ENCODE results near the gene MAX. TPM values are rescaled to one million over a fixed set of nuclear protein-coding genes. Genes with fewer than 3 reads are reported as not detected.

Gene MAX
- total RNA-seq, 1 experiment from 2014 or later, result 41.4 TPM

GRCh38 chr14:65075628-65076325, 26.5 kb downstream of the MAX start:
- Histone ChIP-seq H3K27ac (ENCODE audit: low read length) (no peak overlapping the region), H3K36me3 (ENCODE audit: control insufficient read depth, insufficient read depth, low read length) (no peaks in the 10 kb centered on the region; the same call in 1 of the 2 replicates), H3K4me3 (ENCODE audit: low read depth in 2 of 2, low read length in 2 of 2) (no peak overlapping the region), H3K27me3 (ENCODE audit: control insufficient read depth, insufficient read depth, low read length) (no peaks in the 10 kb centered on the region), H3K9me3 (ENCODE audit: control insufficient read depth, insufficient read depth, low read depth, low read length) (no peaks in the 10 kb centered on the region), H3K4me1 (ENCODE audit: control insufficient read depth, insufficient read depth, low read length) (no peaks in the 10 kb centered on the region)
- intact Hi-C loops (cut with micrococcal nuclease; ENCODE audit: unreplicated experiment), result no loop called here
- POLR2A ChIA-PET, result no interaction called here
- in situ Hi-C loops (cut with HindIII; ENCODE audit: low pct_unique_long_range_greater_than_20kb, low sequenced_read_pairs), result no loop called here
- no peak for DNase-seq (ENCODE audit: low read depth, low spot score)
- no peak for ATAC-seq
- CTCF ChIA-PET, result interaction anchor here (0.7 kb wide), 1 partner anchor 16 kb away, joined by 4 read pairs; no protein-coding TSS in a partner anchor
- TF ChIP-seq, protein P1, sequence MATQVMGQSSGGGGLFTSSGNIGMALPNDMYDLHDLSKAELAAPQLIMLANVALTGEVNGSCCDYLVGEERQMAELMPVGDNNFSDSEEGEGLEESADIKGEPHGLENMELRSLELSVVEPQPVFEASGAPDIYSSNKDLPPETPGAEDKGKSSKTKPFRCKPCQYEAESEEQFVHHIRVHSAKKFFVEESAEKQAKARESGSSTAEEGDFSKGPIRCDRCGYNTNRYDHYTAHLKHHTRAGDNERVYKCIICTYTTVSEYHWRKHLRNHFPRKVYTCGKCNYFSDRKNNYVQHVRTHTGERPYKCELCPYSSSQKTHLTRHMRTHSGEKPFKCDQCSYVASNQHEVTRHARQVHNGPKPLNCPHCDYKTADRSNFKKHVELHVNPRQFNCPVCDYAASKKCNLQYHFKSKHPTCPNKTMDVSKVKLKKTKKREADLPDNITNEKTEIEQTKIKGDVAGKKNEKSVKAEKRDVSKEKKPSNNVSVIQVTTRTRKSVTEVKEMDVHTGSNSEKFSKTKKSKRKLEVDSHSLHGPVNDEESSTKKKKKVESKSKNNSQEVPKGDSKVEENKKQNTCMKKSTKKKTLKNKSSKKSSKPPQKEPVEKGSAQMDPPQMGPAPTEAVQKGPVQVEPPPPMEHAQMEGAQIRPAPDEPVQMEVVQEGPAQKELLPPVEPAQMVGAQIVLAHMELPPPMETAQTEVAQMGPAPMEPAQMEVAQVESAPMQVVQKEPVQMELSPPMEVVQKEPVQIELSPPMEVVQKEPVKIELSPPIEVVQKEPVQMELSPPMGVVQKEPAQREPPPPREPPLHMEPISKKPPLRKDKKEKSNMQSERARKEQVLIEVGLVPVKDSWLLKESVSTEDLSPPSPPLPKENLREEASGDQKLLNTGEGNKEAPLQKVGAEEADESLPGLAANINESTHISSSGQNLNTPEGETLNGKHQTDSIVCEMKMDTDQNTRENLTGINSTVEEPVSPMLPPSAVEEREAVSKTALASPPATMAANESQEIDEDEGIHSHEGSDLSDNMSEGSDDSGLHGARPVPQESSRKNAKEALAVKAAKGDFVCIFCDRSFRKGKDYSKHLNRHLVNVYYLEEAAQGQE (IDR thresholded peaks at IDR 0.05; ENCODE audit: insufficient read depth in 1 of 2, low read depth in 2 of 2, low read length in 1 of 2), result no peak
- TF ChIP-seq, protein P2, sequence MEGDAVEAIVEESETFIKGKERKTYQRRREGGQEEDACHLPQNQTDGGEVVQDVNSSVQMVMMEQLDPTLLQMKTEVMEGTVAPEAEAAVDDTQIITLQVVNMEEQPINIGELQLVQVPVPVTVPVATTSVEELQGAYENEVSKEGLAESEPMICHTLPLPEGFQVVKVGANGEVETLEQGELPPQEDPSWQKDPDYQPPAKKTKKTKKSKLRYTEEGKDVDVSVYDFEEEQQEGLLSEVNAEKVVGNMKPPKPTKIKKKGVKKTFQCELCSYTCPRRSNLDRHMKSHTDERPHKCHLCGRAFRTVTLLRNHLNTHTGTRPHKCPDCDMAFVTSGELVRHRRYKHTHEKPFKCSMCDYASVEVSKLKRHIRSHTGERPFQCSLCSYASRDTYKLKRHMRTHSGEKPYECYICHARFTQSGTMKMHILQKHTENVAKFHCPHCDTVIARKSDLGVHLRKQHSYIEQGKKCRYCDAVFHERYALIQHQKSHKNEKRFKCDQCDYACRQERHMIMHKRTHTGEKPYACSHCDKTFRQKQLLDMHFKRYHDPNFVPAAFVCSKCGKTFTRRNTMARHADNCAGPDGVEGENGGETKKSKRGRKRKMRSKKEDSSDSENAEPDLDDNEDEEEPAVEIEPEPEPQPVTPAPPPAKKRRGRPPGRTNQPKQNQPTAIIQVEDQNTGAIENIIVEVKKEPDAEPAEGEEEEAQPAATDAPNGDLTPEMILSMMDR (IDR thresholded peaks at IDR 0.05), result no peak
- TF ChIP-seq POLR2AphosphoS5 (IDR thresholded peaks at IDR 0.05; ENCODE audit: low read depth, low read length) (no peak), TCF7L2 (IDR thresholded peaks at IDR 0.05; ENCODE audit: low read depth, low read length) (no peak), SIN3A (IDR thresholded peaks at IDR 0.05; ENCODE audit: borderline replicate concordance, insufficient read depth, low read depth, low read length) (no peak)
- BruUV-seq (replicated peaks), result no TSS peak

DNA sequence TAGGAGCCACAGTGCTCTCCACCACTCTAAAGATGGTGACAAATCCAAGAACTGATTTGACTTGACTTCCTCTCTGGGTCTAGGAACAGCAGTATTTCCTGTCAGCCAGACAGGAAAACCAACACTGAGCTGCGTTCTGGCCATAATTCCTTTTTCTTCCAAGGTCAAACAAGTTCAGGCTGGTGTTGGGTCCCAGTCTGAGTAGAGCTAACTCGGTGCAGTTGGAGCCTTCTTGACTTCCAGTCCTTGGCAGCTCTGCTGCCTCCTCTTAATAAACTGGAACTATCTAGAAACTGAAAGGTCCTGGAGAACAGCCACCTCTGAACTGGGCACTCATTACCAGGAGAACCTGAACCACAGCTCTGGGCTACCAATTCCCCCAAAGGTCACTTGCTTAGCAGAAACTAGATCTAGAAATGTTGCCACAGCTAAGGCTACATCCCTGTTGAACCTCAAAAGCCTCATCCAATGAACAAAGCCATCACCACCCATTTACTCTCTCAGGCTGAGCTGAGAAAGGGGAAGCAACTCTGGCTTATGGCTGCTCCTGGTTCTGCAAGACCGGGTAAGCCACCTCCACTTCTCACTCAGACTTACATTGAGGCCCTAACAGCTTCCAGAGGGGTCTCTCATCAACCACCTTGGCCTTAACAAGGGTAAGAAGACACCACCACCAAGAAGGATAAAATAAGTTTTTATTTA, 27.7 kb downstream of the MAX start:
- no peaks in the 10 kb centered on the region; the same call in 1 of the 2 replicates for H3K36me3 ChIP-seq (ENCODE audit: control insufficient read depth, insufficient read depth, low read length)
- POLR2A ChIA-PET, result no interaction called here

More for the DNA sequence above, 27.7 kb downstream of the MAX start:
- H3K4me3 ChIP-seq (ENCODE audit: low read depth in 2 of 2, low read length in 2 of 2), result no peak overlapping the region
- CTCF ChIA-PET, result no interaction called here
- in situ Hi-C loops (cut with HindIII; ENCODE audit: low pct_unique_long_range_greater_than_20kb, low sequenced_read_pairs), result no loop called here
- ATAC-seq (no peak), DNase-seq (ENCODE audit: low read depth, low spot score) (no peak)
- TF ChIP-seq, protein P1 (IDR thresholded peaks at IDR 0.05; ENCODE audit: insufficient read depth in 1 of 2, low read depth in 2 of 2, low read length in 1 of 2), result no peak
- TF ChIP-seq SIN3A (IDR thresholded peaks at IDR 0.05; ENCODE audit: borderline replicate concordance, insufficient read depth, low read depth, low read length) (no peak), TCF7L2 (IDR thresholded peaks at IDR 0.05; ENCODE audit: low read depth, low read length) (no peak), POLR2AphosphoS5 (IDR thresholded peaks at IDR 0.05; ENCODE audit: low read depth, low read length) (no peak)
- TF ChIP-seq, protein P2 (IDR thresholded peaks at IDR 0.05), result no peak
- intact Hi-C loops (cut with micrococcal nuclease; ENCODE audit: unreplicated experiment), result no loop called here
- H3K9me3 ChIP-seq (ENCODE audit: control insufficient read depth, insufficient read depth, low read depth, low read length), result no peaks in the 10 kb centered on the region
- no TSS peak for BruUV-seq (replicated peaks)
- H3K4me1 ChIP-seq (ENCODE audit: control insufficient read depth, insufficient read depth, low read length), result no peaks in the 10 kb centered on the region
- H3K27me3 ChIP-seq (ENCODE audit: control insufficient read depth, insufficient read depth, low read length), result no peaks in the 10 kb centered on the region
- no peak overlapping the region for H3K27ac ChIP-seq (ENCODE audit: low read length)
